HFF-Myc (cell line): Measurements from ENCODE around the gene ARID5A.

Source experiments
- DNase-seq: peaks from one replicate; pipeline ENCODE4 v3.0.0-alpha.2; 2011; ENCODE audit warnings: low read depth; ENCODE audit errors: extremely low read depth
- H3K4me3 ChIP-seq: replicated peaks from 2 replicates; pipeline ENCODE4 v1.5.1; 2011; ENCODE audit warnings: low read depth, mild to moderate bottlenecking, control low read depth, low read length
- CTCF ChIP-seq: IDR thresholded peaks from 2 replicates; pipeline ENCODE4 v1.5.1; 2012; ENCODE audit warnings: mild to moderate bottlenecking, low read depth, low read length, control low read depth; ENCODE audit errors: missing control alignments

The ARID5A gene

DNA sequence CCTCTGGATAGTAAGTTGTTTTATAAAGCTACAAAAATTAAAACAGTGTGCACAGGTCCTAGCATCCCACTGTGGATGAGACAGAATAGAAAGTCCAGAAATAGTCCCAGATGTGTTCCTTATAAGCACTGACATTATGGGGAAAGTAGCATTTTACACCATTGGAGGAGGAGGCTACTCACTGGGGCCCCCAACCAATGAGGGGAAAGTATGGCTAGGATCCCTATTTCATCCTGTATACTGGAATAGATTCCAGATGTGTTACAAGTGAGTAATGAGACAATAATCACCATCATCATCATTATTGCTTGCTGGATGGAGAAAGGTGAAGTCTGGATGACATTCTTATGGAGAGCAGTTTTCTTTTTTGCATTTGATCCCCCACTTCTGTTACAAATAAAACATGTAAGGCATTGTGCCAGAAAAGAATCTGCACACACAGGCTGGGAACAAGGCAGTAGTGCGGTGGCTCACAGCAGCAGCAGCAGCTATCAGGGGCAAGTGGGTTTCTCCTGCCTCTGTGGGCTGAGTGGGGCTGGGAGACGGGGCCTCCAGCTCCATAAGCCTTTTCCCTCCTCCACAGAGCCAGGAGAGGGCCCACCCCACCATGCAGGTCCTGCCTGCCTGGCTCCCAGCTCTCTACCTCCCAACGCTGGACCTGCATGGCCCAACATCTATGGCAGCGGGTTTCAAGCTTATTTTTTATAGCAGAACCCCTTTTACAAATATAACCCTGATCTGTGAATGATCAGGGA is 5.0 kb downstream of the ARID5A start:
- peak; percentile 97 for DNase-seq
- peak overlapping the region; percentile 8; the same call in 1 of the 2 replicates for H3K4me3 ChIP-seq
- TF ChIP-seq CTCF: no peak

DNA sequence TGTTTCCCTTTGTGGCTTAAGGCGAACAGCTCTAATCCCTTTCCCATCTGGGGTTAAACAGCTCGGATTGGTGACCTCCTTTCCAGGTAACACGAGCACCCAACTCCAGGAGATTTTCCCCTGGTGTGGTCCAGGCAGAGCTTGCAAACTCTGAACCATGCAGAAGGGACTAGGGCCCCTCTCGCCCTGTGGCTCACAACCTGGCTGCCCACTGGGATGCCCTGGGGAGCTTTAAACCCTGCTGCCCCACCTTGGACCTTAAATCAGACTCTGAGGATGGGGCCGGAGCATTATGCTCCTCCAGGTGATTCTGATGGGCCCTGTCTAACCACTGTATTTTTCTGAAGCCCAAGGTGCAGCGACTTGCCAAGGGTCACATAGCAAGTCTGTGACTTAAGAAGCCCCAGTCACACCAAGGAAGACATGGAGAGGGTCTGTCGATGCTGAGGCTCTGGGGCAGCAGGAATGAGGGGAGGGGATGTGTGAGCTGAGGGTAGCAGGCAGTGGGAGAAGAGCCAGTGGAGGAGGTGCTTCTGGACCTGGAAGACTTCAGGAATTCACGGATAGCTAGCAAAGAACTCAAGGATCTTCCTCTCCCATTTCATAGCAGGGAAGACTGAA is 5.9 kb downstream of the ARID5A start:
- no peak for DNase-seq
- H3K4me3 ChIP-seq: no peak overlapping the region
- TF ChIP-seq CTCF: no peak

DNA sequence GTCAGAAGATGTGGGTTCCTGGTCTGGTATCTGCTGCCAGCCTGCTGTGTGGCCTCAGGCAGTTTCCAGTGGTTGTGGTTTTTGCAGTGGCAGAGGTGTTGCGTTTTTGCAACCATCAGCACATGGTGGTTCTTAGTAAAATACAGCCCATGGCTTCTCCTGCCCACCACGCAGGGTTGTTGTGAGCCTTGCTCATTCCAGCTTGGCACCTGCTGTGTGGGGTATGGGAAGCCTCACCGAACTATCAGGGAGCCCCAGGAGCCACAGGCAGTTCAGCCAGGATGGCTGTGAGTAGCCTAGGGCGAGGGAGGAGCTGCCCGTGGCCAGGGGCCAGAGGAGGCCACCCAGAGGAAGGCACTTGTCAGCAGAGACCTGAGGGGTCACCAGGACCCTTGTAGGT is 9.8 kb downstream of the ARID5A start:
- TF ChIP-seq CTCF: no peak
- no peak overlapping the region for H3K4me3 ChIP-seq
- no peak for DNase-seq

GRCh38 chr2:96546797-96547196 is 10.2 kb downstream of the ARID5A start:
- no peak for TF ChIP-seq CTCF
- no peak for DNase-seq
- no peak overlapping the region for H3K4me3 ChIP-seq

GRCh38 chr2:96547203-96547641 is 10.7 kb downstream of the ARID5A start:
- no peak overlapping the region for H3K4me3 ChIP-seq
- DNase-seq: no peak
- TF ChIP-seq CTCF: no peak

- no peak for TF ChIP-seq CTCF
- H3K4me3 ChIP-seq: no peak overlapping the region
- no peak for DNase-seq
These were observed 11.2 kb downstream of the ARID5A start for GRCh38 chr2:96547731-96548171.
